KMS-11 (cell line): Measurements from ENCODE around the gene SLC8A1.

ENCODE experiments used
- H2AFZ ChIP-seq: fragments of 200-600 bp; sonication (generic); 2 replicates; pipeline ENCODE4 v1.6.1; 2016; ENCODE audit warnings: antibody characterized with exemption, mixed run types, low read depth
- H3K27ac ChIP-seq: fragments of 200-600 bp; sonication (generic); 2 replicates; pipeline ENCODE4 v1.6.1; 2016; ENCODE audit warnings: mild to moderate bottlenecking, mixed run types
- H3K27me3 ChIP-seq: fragments of 200-600 bp; sonication (generic); 2 replicates; pipeline ENCODE4 v1.6.1; 2017; ENCODE audit warnings: mild to moderate bottlenecking, low read depth, mixed run types, moderate library complexity; ENCODE audit not compliant: insufficient read depth
- H3K36me3 ChIP-seq: fragments of 200-600 bp; sonication (generic); 2 replicates; pipeline ENCODE4 v1.6.1; 2017; ENCODE audit warnings: mild to moderate bottlenecking, mixed run types; ENCODE audit not compliant: insufficient read depth
- H3K4me1 ChIP-seq: fragments of 200-600 bp; sonication (generic); 2 replicates; pipeline ENCODE4 v1.6.1; 2016; ENCODE audit warnings: mild to moderate bottlenecking, low read depth, mixed run types; ENCODE audit not compliant: poor library complexity, severe bottlenecking
- H3K4me2 ChIP-seq: fragments of 200-600 bp; sonication (generic); 2 replicates; pipeline ENCODE4 v1.7.0; 2016; ENCODE audit warnings: mild to moderate bottlenecking, mixed run types
- H3K4me3 ChIP-seq: fragments of 200-600 bp; sonication (generic); IDR thresholded peaks from 2 replicates; pipeline ENCODE4 v1.6.1; 2017; ENCODE audit warnings: low read depth, low read length, mixed read lengths; ENCODE audit not compliant: insufficient read depth
- H3K79me2 ChIP-seq: fragments of 200-600 bp; sonication (generic); 2 replicates; pipeline ENCODE4 v1.6.1; 2016; ENCODE audit warnings: low read depth, mixed run types; ENCODE audit not compliant: insufficient read depth
- H3K9ac ChIP-seq: fragments of 200-600 bp; sonication (generic); 2 replicates; pipeline ENCODE4 v1.6.1; 2016; ENCODE audit warnings: mild to moderate bottlenecking, mixed run types
- H4K20me1 ChIP-seq: fragments of 200-600 bp; sonication (generic); 2 replicates; pipeline ENCODE4 v1.6.1; 2016; ENCODE audit warnings: mild to moderate bottlenecking, mixed run types; ENCODE audit not compliant: insufficient read depth
- CTCF ChIP-seq: fragments of 200-600 bp; sonication (generic); conservative IDR thresholded peaks from 2 replicates; pipeline ENCODE4 v1.6.1; 2017; ENCODE audit warnings: low read depth, mild to moderate bottlenecking, antibody characterized with exemption, low read length, moderate library complexity, mixed read lengths

The SLC8A1 gene

GRCh38 chr2:40197121-40197520 lies 254.8 kb downstream of the SLC8A1 start:
- Histone ChIP-seq H3K36me3 (no peaks in the 10 kb centered on the region), H3K27ac (no peak overlapping the region), H3K27me3 (no peaks in the 10 kb centered on the region), H3K9ac (no peak overlapping the region), H3K4me2 (no peak overlapping the region), H3K4me3 (no peak overlapping the region), H3K4me1 (no peaks in the 10 kb centered on the region), H4K20me1 (no peaks in the 10 kb centered on the region), H3K79me2 (no peaks in the 10 kb centered on the region), H2AFZ (no peak overlapping the region)
- no peak for TF ChIP-seq CTCF

GRCh38 chr2:40193670-40194026 lies 258.2 kb downstream of the SLC8A1 start:
- no peak overlapping the region for H3K4me2 ChIP-seq
- H3K4me3 ChIP-seq = no peak overlapping the region
- TF ChIP-seq CTCF = no peak
- H4K20me1 ChIP-seq = no peaks in the 10 kb centered on the region
- H3K27ac ChIP-seq = no peak overlapping the region
- no peaks in the 10 kb centered on the region for H3K79me2 ChIP-seq
- H3K27me3 ChIP-seq = no peaks in the 10 kb centered on the region
- no peak overlapping the region for H3K9ac ChIP-seq
- no peak overlapping the region for H2AFZ ChIP-seq
- no peaks in the 10 kb centered on the region for H3K4me1 ChIP-seq
- H3K36me3 ChIP-seq = no peaks in the 10 kb centered on the region

GRCh38 chr2:40192864-40193669 lies 258.8 kb downstream of the SLC8A1 start:
- TF ChIP-seq CTCF = no peak
- no peak overlapping the region for H3K4me2 ChIP-seq
- no peak overlapping the region for H3K9ac ChIP-seq
- H3K27me3 ChIP-seq = no peaks in the 10 kb centered on the region
- no peak overlapping the region for H3K4me3 ChIP-seq
- H2AFZ ChIP-seq = no peak overlapping the region
- H3K4me1 ChIP-seq = no peaks in the 10 kb centered on the region
- no peaks in the 10 kb centered on the region for H3K36me3 ChIP-seq
- H4K20me1 ChIP-seq = no peaks in the 10 kb centered on the region
- H3K27ac ChIP-seq = no peak overlapping the region
- no peaks in the 10 kb centered on the region for H3K79me2 ChIP-seq

- H3K79me2 ChIP-seq = no peaks in the 10 kb centered on the region
- TF ChIP-seq CTCF = no peak
These were observed 261.4 kb downstream of the SLC8A1 start for GRCh38 chr2:40190457-40190856.

More at GRCh38 chr2:40190457-40190856, 261.4 kb downstream of the SLC8A1 start:
- H3K4me1 ChIP-seq = no peaks in the 10 kb centered on the region
- H3K27me3 ChIP-seq = no peaks in the 10 kb centered on the region
- no peaks in the 10 kb centered on the region for H3K36me3 ChIP-seq
- H3K27ac ChIP-seq = no peak overlapping the region
- H2AFZ ChIP-seq = no peak overlapping the region
- H4K20me1 ChIP-seq = no peaks in the 10 kb centered on the region
- no peak overlapping the region for H3K4me2 ChIP-seq
- no peak overlapping the region for H3K4me3 ChIP-seq
- H3K9ac ChIP-seq = no peak overlapping the region
